Calu3 (cell line): ENCODE measurements around the gene DMD. TPM values are rescaled to one million over a fixed set of nuclear protein-coding genes. Genes with fewer than 3 reads are reported as not detected.

Experiments
- BruUV-seq: library from RNA; stranded (reverse); fragments of 400-500 nt; replicated peaks from 2 replicates; lab custom pipeline; 2021; lab: Mats Ljungman, UMichigan
- CTCF ChIA-PET: fragments of 300-600 bp; sonication (Branson Sonifier 250); formaldehyde crosslinking; loops from one replicate; lab custom pipeline; 2022; ENCODE audit warnings: antibody characterized with exemption; lab: Charles Lee
- DNase-seq: peaks from one replicate; pipeline ENCODE4 v3.0.0; 2022
- H3K27ac Mint-ChIP-seq: one replicate; pipeline ENCODE4 v1.8.0; 2022; ENCODE audit warnings: mixed read lengths; ENCODE audit not compliant: unreplicated experiment
- H3K27me3 Mint-ChIP-seq: one replicate; pipeline ENCODE4 v1.8.0; 2022; ENCODE audit warnings: mixed read lengths; ENCODE audit not compliant: unreplicated experiment
- H3K36me3 Mint-ChIP-seq: one replicate; pipeline ENCODE4 v1.8.0; 2022; ENCODE audit warnings: mild to moderate bottlenecking, moderate library complexity, mixed read lengths; ENCODE audit not compliant: insufficient read depth, unreplicated experiment
- H3K4me1 Mint-ChIP-seq: one replicate; pipeline ENCODE4 v1.8.0; 2022; ENCODE audit warnings: mild to moderate bottlenecking, low read depth, mixed read lengths; ENCODE audit not compliant: unreplicated experiment
- H3K4me3 Mint-ChIP-seq: one replicate; pipeline ENCODE4 v1.8.0; 2022; ENCODE audit warnings: mild to moderate bottlenecking, low read depth, moderate library complexity, mixed read lengths; ENCODE audit not compliant: unreplicated experiment
- H3K9me3 Mint-ChIP-seq: one replicate; pipeline ENCODE4 v1.8.0; 2022; ENCODE audit warnings: low read depth, mixed read lengths; ENCODE audit not compliant: unreplicated experiment
- CTCF ChIP-seq: fragments of 200-600 bp; IDR thresholded peaks from one replicate; pipeline ENCODE4 v1.8.0; 2022; ENCODE audit warnings: antibody characterized with exemption; ENCODE audit not compliant: unreplicated experiment
- intact Hi-C: fragments of 100-400 bp; cut with micrococcal nuclease; formaldehyde crosslinking; loops from one replicate; pipeline ENCODE4 v1.10.0; 2022; ENCODE audit not compliant: unreplicated experiment
- total RNA-seq: library from RNA; stranded (reverse); gene quantifications from 2 replicates; pipeline ENCODE4 v1.2.3, GENCODE V29; 2022

Gene DMD
- total RNA-seq, 1 experiment from 2014 or later: 11.6 TPM

- no TSS peak for BruUV-seq
Observed at GRCh38 chrX:32045149-32045548, 1166.2 kb downstream of the DMD start.

DNA sequence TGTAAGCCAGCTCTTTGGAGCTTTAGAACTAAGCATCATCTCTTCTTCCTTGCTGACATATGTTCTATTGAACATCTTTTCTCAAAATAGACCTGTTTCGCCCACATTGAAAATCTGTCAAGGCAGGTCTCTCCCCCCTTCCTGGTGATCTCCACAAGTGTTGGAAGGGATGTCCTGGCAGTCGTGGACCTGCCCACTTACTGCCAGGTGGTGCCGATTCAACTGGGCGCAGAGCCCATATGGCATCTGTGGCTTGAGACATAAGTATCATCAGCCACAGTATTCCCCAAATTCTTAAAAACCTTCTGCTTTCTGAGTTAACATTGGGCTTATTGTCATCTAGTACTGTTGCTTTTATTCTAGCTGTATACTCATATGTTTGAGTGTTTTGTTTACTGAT lies 1170.2 kb downstream of the DMD start:
- no TSS peak for BruUV-seq
- Mint-ChIP-seq H3K4me1 (no peaks in the 10 kb centered on the region), H3K9me3 (peaks cover 1% of the 10 kb centered on the region), H3K27ac (no peak overlapping the region), H3K36me3 (no peaks in the 10 kb centered on the region), H3K4me3 (no peak overlapping the region), H3K27me3 (no peaks in the 10 kb centered on the region)
- intact Hi-C loops: no loop called here
- CTCF ChIA-PET: no interaction called here
- DNase-seq: no peak
- no peak for TF ChIP-seq CTCF

More at GRCh38 chrX:32045149-32045548, 1166.2 kb downstream of the DMD start:
- intact Hi-C loops: no loop called here
- Mint-ChIP-seq H3K36me3 (no peaks in the 10 kb centered on the region), H3K4me3 (no peak overlapping the region), H3K27me3 (no peaks in the 10 kb centered on the region), H3K27ac (no peak overlapping the region), H3K9me3 (no peaks in the 10 kb centered on the region), H3K4me1 (no peaks in the 10 kb centered on the region)
- DNase-seq: no peak
- TF ChIP-seq CTCF: no peak
- CTCF ChIA-PET: interaction anchor here (0.7 kb wide), 1 partner anchor 22 kb away, joined by 4 read pairs; no protein-coding TSS in a partner anchor

- intact Hi-C loops: no loop called here
- CTCF ChIA-PET: no interaction called here
- no peak overlapping the region for H3K27ac Mint-ChIP-seq
- no peaks in the 10 kb centered on the region for H3K36me3 Mint-ChIP-seq
- H3K4me1 Mint-ChIP-seq: no peaks in the 10 kb centered on the region
- BruUV-seq: no TSS peak
- H3K4me3 Mint-ChIP-seq: no peak overlapping the region
- no peaks in the 10 kb centered on the region for H3K9me3 Mint-ChIP-seq
- TF ChIP-seq CTCF: no peak
- no peak for DNase-seq
- no peaks in the 10 kb centered on the region for H3K27me3 Mint-ChIP-seq
Observed at GRCh38 chrX:32026772-32027171, 1184.6 kb downstream of the DMD start.

GRCh38 chrX:32024072-32024471 lies 1187.3 kb downstream of the DMD start:
- no peak overlapping the region for H3K4me3 Mint-ChIP-seq
- no peak for DNase-seq
- CTCF ChIA-PET: interaction anchor here (0.5 kb wide), 1 partner anchor 102 kb away, joined by 3 read pairs; no protein-coding TSS in a partner anchor
- no peaks in the 10 kb centered on the region for H3K4me1 Mint-ChIP-seq
- no peak for TF ChIP-seq CTCF
- intact Hi-C loops: no loop called here
- no peak overlapping the region for H3K27ac Mint-ChIP-seq
- no peaks in the 10 kb centered on the region for H3K9me3 Mint-ChIP-seq
- no peaks in the 10 kb centered on the region for H3K27me3 Mint-ChIP-seq
- no peaks in the 10 kb centered on the region for H3K36me3 Mint-ChIP-seq
- BruUV-seq: no TSS peak
